ENCODE results near the gene OTUD7B. TPM values are rescaled to one million over a fixed set of nuclear protein-coding genes. Genes with fewer than 3 reads are reported as not detected.

Gene OTUD7B
- total RNA-seq, 1 experiment from 2014 or later: 11.5 TPM

- H3K9me3 ChIP-seq (ENCODE audit: low read length): no peaks in the 10 kb centered on the region
- DNase-seq (peak; percentile 13), ATAC-seq (peak; percentile 51)
- H3K4me3 ChIP-seq (ENCODE audit: low read length): no peak overlapping the region
- POLR2A ChIA-PET (ENCODE audit: unreplicated experiment): no interaction called here
- peaks cover 54% of the 10 kb centered on the region for H3K79me2 ChIP-seq (ENCODE audit: low read length)
- CTCF ChIA-PET: interaction anchor here (1.5 kb wide), 1 partner anchor 71 kb away, joined by 3 read pairs; no protein-coding TSS in a partner anchor
- intact Hi-C loops (cut with micrococcal nuclease): no loop called here
- H3K27ac ChIP-seq (ENCODE audit: low read length): no peak overlapping the region
- H3K9me2 ChIP-seq (replicated peaks; ENCODE audit: low read length): no peaks in the 10 kb centered on the region
- H2AFZ ChIP-seq (ENCODE audit: low read length): no peak overlapping the region
- H3F3A ChIP-seq (ENCODE audit: low read length, unreplicated experiment): no peaks in the 10 kb centered on the region
- peaks cover 16% of the 10 kb centered on the region for H4K20me1 ChIP-seq (ENCODE audit: low read length)
- H3K27me3 ChIP-seq (ENCODE audit: low read length): no peaks in the 10 kb centered on the region
- no peak overlapping the region for H3K9ac ChIP-seq (ENCODE audit: low read length)
- H3K36me3 ChIP-seq (ENCODE audit: low read depth, low read length): peaks cover 14% of the 10 kb centered on the region
- no TSS peak for BruUV-seq (replicated peaks)
- H3K4me2 ChIP-seq (ENCODE audit: low read length): 0 out of 2 replicates have a peak overlapping the region, but pooled peaks have one; percentile 6
- H3K4me1 ChIP-seq (ENCODE audit: insufficient read depth, low read length): peaks cover 20% of the 10 kb centered on the region
- TF ChIP-seq EZH2 (IDR thresholded peaks at IDR 0.05; ENCODE audit: low read length, unreplicated experiment) (no peak), EZH2phosphoT487 (IDR thresholded peaks at IDR 0.05; ENCODE audit: borderline replicate concordance, low read length) (no peak)
- TF ChIP-seq, protein P1, sequence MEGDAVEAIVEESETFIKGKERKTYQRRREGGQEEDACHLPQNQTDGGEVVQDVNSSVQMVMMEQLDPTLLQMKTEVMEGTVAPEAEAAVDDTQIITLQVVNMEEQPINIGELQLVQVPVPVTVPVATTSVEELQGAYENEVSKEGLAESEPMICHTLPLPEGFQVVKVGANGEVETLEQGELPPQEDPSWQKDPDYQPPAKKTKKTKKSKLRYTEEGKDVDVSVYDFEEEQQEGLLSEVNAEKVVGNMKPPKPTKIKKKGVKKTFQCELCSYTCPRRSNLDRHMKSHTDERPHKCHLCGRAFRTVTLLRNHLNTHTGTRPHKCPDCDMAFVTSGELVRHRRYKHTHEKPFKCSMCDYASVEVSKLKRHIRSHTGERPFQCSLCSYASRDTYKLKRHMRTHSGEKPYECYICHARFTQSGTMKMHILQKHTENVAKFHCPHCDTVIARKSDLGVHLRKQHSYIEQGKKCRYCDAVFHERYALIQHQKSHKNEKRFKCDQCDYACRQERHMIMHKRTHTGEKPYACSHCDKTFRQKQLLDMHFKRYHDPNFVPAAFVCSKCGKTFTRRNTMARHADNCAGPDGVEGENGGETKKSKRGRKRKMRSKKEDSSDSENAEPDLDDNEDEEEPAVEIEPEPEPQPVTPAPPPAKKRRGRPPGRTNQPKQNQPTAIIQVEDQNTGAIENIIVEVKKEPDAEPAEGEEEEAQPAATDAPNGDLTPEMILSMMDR (conservative IDR thresholded peaks at IDR 0.05; ENCODE audit: low read depth, low read length): no peak
These were observed 31.1 kb downstream of the OTUD7B start for GRCh38 chr1:149979245-149979971.

GRCh38 chr1:149978547-149979023 is 31.9 kb downstream of the OTUD7B start:
- Histone ChIP-seq H3K27me3 (ENCODE audit: low read length) (no peaks in the 10 kb centered on the region), H4K20me1 (ENCODE audit: low read length) (peaks cover 16% of the 10 kb centered on the region), H3K9me3 (ENCODE audit: low read length) (no peaks in the 10 kb centered on the region), H3K4me3 (ENCODE audit: low read length) (no peak overlapping the region), H3K9me2 (replicated peaks; ENCODE audit: low read length) (no peaks in the 10 kb centered on the region), H3K9ac (ENCODE audit: low read length) (no peak overlapping the region), H3K4me2 (ENCODE audit: low read length) (no peak overlapping the region), H3K79me2 (ENCODE audit: low read length) (peaks cover 51% of the 10 kb centered on the region), H3K4me1 (ENCODE audit: insufficient read depth, low read length) (peaks cover 20% of the 10 kb centered on the region), H3K36me3 (ENCODE audit: low read depth, low read length) (peaks cover 18% of the 10 kb centered on the region), H3F3A (ENCODE audit: low read length, unreplicated experiment) (no peaks in the 10 kb centered on the region), H2AFZ (ENCODE audit: low read length) (no peak overlapping the region), H3K27ac (ENCODE audit: low read length) (no peak overlapping the region)
- POLR2A ChIA-PET (ENCODE audit: unreplicated experiment): no interaction called here
- DNase-seq (peak; percentile 72), ATAC-seq (no peak)
- TF ChIP-seq EZH2phosphoT487 (IDR thresholded peaks at IDR 0.05; ENCODE audit: borderline replicate concordance, low read length) (no peak), EZH2 (IDR thresholded peaks at IDR 0.05; ENCODE audit: low read length, unreplicated experiment) (no peak)
- TF ChIP-seq, protein P1 (conservative IDR thresholded peaks at IDR 0.05; ENCODE audit: low read depth, low read length): no peak
- BruUV-seq (replicated peaks): no TSS peak
- CTCF ChIA-PET: no interaction called here
- intact Hi-C loops (cut with micrococcal nuclease): no loop called here

GRCh38 chr1:149977345-149977744 is 33.2 kb downstream of the OTUD7B start:
- CTCF ChIA-PET: no interaction called here

More at GRCh38 chr1:149977345-149977744, 33.2 kb downstream of the OTUD7B start:
- TF ChIP-seq EZH2 (IDR thresholded peaks at IDR 0.05; ENCODE audit: low read length, unreplicated experiment) (no peak), EZH2phosphoT487 (IDR thresholded peaks at IDR 0.05; ENCODE audit: borderline replicate concordance, low read length) (no peak)
- TF ChIP-seq, protein P1 (conservative IDR thresholded peaks at IDR 0.05; ENCODE audit: low read depth, low read length): no peak
- Histone ChIP-seq H2AFZ (ENCODE audit: low read length) (no peak overlapping the region), H3F3A (ENCODE audit: low read length, unreplicated experiment) (no peaks in the 10 kb centered on the region), H3K4me2 (ENCODE audit: low read length) (no peak overlapping the region), H3K79me2 (ENCODE audit: low read length) (peaks cover 44% of the 10 kb centered on the region), H3K27me3 (ENCODE audit: low read length) (no peaks in the 10 kb centered on the region), H3K4me1 (ENCODE audit: insufficient read depth, low read length) (peaks cover 20% of the 10 kb centered on the region), H3K9me2 (replicated peaks; ENCODE audit: low read length) (no peaks in the 10 kb centered on the region), H3K9me3 (ENCODE audit: low read length) (no peaks in the 10 kb centered on the region), H3K9ac (ENCODE audit: low read length) (no peak overlapping the region), H4K20me1 (ENCODE audit: low read length) (peaks cover 16% of the 10 kb centered on the region), H3K36me3 (ENCODE audit: low read depth, low read length) (peaks cover 26% of the 10 kb centered on the region), H3K27ac (ENCODE audit: low read length) (no peak overlapping the region), H3K4me3 (ENCODE audit: low read length) (no peak overlapping the region)
- no TSS peak for BruUV-seq (replicated peaks)
- ATAC-seq (no peak), DNase-seq (no peak)
- POLR2A ChIA-PET (ENCODE audit: unreplicated experiment): no interaction called here
- intact Hi-C loops (cut with micrococcal nuclease): no loop called here

Data from PC-3 (cell line).